GM18858 (cell line): ENCODE results near the gene ZNF556.
"Not testable (repeated sequence)": the region's sequence is repeated elsewhere in the genome, so short reads cannot be mapped to it uniquely, and the experiment has no call there.

Experiments used
- ATAC-seq: cut with Tn5 transposase; IDR thresholded peaks from one replicate; pipeline ENCODE4 v1.9.1; 2021; ENCODE audit not compliant: unreplicated experiment

Gene ZNF556

GRCh38 chr19:2853015-2853606 lies 14.0 kb upstream of the ZNF556 start:
- no peak for ATAC-seq

- no peak for ATAC-seq
Measured at GRCh38 chr19:2854849-2855248, 12.3 kb upstream of the ZNF556 start.

- no peak for ATAC-seq
Measured at GRCh38 chr19:2856457-2857050, 10.6 kb upstream of the ZNF556 start.

- ATAC-seq, result no peak
Measured at GRCh38 chr19:2858864-2859263, 8.3 kb upstream of the ZNF556 start.

- no peak for ATAC-seq
Measured at GRCh38 chr19:2863816-2864215, 3.3 kb upstream of the ZNF556 start.

- no peak for ATAC-seq
Measured at GRCh38 chr19:2865334-2866100, 1.6 kb upstream of the ZNF556 start.

GRCh38 chr19:2866495-2867024 lies 575 bp upstream of the ZNF556 start:
- ATAC-seq, result no peak

GRCh38 chr19:2869618-2870017 lies 2.5 kb downstream of the ZNF556 start:
- ATAC-seq, result no peak

- not testable (repeated sequence) for ATAC-seq
Measured at GRCh38 chr19:2872175-2872574, 5.0 kb downstream of the ZNF556 start.

GRCh38 chr19:2877398-2878331 lies 10.5 kb downstream of the ZNF556 start:
- no peak for ATAC-seq

GRCh38 chr19:2883686-2884439 lies 16.7 kb downstream of the ZNF556 start:
- no peak for ATAC-seq

GRCh38 chr19:2885736-2886135 lies 18.6 kb downstream of the ZNF556 start:
- ATAC-seq, result no peak

GRCh38 chr19:2887391-2887914 lies 20.3 kb downstream of the ZNF556 start:
- ATAC-seq, result no peak

GRCh38 chr19:2888731-2889224 lies 21.6 kb downstream of the ZNF556 start:
- no peak for ATAC-seq

- not testable (repeated sequence) for ATAC-seq
Measured at GRCh38 chr19:2890531-2890930, 23.4 kb downstream of the ZNF556 start.

- no peak for ATAC-seq
Measured at GRCh38 chr19:2896694-2897093, 29.6 kb downstream of the ZNF556 start.

GRCh38 chr19:2900296-2901252 lies 33.4 kb downstream of the ZNF556 start, which contains the start of gene ZNF57:
TSS of gene ZNF57 (plus strand) at chr19:2900928. CDS start at chr19:2901046, 118 bp downstream.
- peak; percentile 69 for ATAC-seq

- ATAC-seq, result no peak
Measured at GRCh38 chr19:2902590-2903218, 35.6 kb downstream of the ZNF556 start.
